HG03280 (cell line): ENCODE results near the gene GPAT3.
"Not testable (repeated sequence)": the region's sequence is repeated elsewhere in the genome, so short reads cannot be mapped to it uniquely, and the experiment has no call there.

Experiments
- ATAC-seq: cut with Tn5 transposase; IDR thresholded peaks from one replicate; pipeline ENCODE4 v1.9.1; 2021; ENCODE audit warnings: mild to moderate bottlenecking, moderate library complexity; ENCODE audit not compliant: unreplicated experiment

GPAT3 gene

DNA sequence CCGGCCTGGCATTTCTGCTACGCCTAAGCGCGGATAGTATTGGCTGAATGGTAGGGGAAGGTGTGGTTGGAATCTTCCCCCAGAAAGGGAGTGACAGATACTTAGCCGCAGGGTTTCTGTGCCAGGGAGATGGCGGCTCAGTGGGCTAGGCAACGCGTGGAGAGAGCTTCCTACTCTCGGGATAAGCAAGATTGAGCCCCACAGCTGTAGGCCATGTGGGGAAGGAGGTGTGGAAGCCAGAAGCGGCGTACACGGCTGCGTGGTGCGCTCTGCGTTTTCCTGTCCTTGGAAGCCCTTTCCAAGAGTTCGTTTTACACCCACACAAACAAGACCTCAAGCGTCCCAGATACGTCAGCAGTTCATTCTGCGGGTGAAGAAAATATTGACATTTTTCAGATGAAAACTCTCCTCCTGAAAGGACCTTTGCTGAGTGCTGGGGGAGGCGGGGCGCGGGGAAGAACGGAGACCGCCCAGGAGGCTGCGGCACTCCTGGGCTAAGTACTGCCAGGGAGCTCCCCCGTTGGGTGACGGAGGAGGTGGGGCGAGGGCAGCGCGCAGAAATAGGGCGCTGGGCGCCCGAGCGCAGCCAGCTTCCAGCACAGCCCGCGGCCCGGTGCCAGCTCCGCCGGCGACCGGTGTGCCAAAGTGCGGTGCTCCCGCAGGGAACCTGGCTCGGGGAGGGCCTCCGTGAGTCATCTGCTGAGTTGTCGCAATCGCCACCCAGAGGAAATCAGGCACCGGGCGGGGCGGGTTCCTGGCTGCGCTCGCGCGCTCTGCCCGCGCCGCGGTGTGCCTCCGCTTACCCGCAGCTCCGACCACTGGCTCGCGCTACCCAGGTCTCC lies at the start of gene GPAT3:
GPAT3 (plus strand) TSS at position 589 of the 842 bp plus-strand sequence. CDS start 515 bp downstream, outside the sequence.
- ATAC-seq, result peak; percentile 61

DNA sequence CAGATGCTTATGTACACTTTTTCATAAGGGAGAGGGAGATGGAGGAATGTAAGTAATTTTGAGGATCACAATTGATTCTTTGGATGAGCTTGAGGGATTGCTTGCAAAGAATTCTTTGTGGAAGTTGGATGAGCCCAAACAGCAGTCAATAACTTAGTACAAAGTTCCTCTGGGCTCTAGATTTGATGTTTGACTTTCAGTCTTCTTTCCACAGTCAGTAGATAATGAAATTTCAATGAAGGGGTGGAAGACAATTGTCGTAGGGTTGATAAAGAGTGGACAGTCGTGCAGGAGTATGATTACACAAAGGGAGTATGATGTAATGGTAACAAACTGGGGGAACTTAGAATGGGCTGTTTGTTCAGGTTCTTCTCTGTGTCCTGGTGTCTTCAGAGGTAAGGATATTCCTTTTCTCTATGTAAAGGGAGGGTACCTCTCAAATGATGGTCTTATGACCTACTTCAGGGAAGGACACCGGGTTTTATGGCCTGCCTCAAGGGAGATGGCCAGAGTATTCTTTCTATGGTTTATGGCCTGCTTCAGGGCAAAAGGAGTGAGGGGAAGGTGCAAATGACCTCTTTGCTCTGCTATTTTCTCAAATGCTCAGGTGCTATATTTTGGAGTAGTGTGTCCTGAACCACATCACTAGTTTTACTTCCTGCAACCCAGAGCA lies 49.3 kb upstream of the GPAT3 start:
- ATAC-seq, result no peak

DNA sequence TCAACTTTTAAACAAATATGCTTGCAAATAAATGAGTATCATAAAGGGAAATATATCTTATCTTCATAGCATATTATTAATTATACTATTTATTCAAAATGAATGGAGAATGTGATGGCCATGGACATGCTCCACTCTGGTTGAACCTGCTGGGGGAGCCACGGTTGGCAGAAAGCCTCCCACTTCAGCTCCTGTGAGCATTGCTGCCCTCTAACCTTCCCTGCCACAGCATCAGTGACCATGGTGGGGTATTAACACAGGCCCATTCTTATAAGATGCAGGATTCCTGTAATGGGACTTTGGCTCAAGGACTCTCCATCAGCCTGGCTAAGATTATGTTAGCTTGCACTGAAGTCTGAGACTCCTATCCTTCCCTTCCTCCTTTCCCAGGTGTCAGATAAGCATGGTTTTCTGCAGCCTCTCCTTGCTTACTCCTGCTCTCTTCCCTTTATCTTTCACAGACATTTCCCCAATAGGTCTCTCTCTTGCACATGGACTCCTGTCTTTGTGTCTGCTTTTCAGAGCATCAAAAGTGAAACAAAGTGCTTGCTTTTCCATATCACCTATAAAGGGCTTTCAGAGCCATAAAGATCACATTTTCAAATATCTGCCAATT lies 46.1 kb upstream of the GPAT3 start:
- no peak for ATAC-seq

DNA sequence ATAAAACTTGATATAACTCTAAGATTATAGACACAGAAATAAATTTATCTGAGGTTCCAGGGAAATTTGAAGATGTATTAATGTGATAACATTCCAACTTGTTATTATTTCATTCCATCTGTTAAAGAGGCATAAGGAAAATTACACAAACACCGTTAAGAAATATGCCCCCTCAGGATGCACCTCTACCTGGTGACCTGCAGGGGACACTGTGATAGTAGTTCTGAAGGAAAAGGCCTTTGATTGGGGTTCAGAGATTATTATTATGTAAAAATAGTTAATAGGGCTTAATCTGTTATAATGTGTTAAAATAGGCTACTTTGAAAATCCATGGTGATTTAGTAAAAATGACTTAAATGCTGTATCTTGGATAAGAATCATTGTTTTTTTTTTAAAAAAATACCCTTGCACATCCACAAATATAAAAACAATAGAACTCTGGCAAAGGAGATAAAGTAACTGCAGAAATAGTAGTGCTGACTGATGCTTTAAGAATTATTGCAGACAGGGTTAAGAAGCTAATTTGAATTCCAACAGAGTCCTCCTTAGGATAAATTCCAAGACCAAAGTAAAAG lies 44.9 kb upstream of the GPAT3 start:
- ATAC-seq, result peak; percentile 79

DNA sequence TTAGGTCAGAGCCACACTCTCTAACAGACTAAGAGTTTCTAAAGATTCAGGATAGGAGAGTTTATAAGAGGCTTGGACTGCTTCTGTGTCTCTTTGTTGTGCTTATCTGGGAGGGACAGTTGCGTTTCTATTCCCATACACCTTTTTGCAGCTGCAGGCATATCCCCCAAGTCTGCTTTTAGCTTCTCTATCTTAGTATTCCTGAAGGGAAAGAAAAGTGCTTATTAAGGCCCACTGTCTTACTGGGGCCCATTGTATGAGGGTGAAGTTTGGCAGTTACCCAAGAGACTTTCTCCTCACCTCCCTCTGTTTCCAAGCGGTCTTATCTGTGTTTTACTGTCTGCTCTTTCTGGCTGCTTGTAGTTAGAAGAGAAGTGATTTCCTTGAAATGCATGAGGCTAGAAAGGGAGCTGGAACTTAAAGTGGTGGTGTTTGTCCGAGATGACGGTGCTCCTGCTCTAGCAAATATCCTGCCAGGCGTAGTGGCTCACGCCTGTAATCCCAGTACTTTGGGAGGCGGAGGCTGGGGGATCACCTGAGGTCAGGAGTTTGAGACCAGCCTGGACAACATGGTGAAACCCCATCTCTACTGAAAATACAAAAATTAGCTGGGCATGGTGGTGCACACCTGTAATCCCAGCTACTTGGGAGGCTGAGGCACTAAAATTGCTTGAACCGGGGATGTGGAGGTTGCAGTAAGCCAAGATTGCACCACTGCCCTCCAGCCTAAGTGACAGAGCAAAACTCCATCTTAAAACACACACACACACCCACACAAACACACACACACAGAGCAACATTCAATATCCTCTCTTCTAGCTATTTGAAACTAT lies 39.6 kb upstream of the GPAT3 start:
- not testable (repeated sequence) for ATAC-seq

DNA sequence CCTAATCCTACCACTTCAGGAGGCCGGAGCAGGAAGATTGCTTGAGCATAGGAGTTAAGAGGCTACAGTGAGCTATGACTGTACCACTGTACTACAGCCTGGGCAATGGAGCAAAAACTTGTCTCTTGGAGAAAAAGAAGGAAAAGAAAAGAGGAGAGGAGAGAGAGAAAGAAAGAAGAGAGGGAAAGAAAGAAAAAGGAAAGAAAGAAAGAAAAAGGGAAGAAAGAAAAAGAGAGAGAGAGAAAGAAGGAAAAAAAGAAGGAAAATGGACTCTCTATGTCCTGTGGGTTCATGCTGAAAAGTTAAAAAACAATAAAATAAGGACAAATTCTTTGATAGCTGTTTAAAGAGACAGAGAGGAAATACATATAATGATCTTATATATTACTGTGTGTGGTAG lies 37.7 kb upstream of the GPAT3 start:
- no peak for ATAC-seq

DNA sequence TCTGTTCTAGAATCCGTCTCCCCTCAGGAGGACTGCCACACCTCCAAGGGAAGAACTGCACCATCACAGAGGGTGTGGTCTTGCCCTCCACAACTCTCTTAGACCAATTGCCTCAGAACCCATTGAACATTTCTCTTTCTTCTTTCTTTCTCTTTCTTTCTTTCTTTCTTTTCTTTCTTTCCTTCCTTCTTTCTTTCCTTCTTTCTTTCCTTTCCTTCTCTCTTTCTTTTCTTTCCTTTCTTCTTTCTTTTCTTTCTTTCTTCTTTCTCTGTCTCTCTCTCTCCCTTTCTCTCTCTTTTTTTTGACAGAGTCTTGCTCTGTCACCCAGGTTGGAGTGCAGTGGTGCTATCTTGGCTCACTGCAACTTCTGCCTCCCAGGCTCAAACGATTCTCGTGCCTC lies 34.2 kb upstream of the GPAT3 start:
- ATAC-seq, result not testable (repeated sequence)

DNA sequence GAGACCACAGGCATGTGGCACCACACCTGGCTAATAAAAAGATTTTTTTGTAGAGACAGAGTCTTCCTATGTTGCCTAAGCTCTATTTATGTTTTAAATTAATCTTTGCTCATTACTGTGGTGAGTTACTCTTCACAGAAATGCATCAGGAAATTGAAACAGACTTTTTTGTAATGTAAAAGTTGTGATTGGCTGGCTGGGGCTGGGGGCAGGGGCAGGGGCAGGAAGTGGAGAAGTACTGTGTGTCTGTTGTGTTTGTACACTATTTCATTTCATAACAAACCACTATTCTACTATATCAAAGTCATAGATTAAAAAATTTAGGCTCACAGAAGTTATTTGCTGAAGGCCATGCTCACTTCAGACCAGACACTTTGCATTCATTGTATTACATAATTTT lies 31.9 kb upstream of the GPAT3 start:
- ATAC-seq, result no peak

DNA sequence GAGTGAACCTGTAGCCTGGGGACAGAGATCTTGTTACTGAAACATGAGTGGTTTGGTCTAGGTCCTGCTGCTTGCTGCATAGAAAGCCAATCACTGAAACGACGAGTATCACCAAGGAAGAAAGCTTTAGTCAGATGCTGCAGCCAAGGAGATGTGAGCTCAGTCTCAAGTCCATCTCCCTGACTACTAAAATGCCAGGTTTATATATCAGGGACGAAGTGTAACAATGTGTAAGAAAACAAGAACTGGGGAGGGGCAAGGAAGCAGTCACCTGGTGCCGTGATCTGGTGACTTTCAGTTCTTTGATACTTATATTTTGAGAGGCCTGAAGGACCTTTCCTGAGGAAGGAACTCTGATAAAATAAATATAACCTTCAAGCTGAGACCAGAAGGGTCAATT lies 31.4 kb upstream of the GPAT3 start:
- ATAC-seq, result no peak

DNA sequence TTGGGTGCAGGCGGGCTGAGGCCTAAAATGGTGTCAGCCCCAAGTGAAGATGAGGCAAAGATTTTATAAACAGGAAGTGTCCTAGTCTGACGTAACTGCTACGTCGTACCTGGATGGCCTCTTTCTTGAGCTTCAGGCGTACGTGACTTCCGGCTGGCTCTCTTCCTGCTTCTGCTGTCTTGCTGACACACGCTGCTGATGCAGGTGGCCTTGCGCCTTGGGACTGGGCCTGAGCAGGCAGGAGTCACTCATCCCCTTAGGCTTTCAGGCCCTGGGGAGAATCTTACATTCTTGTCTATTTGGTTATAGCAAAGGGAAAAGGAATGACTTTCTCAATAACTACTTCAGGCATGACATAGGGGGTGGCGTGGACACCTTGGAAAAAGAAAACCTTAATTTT lies 30.9 kb upstream of the GPAT3 start:
- ATAC-seq, result no peak

DNA sequence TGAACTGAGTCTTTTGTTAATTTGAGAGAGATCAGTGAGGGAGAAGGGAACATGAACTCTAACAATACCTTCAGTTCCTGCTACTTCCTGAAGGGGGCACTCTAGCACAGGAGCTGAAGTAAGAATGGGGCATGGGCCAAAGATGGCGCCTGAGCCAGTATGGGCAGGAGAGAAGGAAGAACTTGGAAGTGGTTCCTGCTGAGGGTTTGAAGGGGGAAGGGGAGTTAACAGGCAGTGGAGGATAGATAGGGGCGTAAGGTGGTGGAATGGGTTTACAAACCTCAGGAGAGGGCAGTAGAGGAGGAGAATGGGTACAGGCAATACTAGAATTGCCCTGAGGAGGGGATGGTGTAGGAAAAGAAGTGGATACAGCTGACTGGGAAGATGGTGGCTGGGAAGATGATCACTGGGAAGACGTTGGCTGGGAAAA lies 26.7 kb upstream of the GPAT3 start:
- not testable (repeated sequence) for ATAC-seq

DNA sequence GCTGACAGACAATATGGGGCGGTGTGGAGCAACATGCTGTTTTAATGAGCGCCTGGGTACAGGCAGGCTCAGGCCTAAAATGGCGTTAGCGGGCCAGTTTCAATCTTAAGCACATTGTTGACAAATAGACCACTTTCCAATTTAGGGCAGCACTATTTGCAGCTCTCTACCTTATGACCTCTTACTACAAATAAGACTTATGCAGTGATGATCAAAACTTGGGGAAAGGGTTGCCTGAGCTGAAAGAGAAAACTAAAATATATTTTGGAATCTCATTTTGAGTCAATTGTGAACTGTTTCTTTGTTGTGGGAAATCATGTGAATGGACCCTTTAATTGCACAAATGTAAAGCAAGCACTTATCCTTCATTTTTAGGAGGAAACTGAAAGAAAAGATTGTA lies 25.5 kb upstream of the GPAT3 start:
- ATAC-seq, result no peak

DNA sequence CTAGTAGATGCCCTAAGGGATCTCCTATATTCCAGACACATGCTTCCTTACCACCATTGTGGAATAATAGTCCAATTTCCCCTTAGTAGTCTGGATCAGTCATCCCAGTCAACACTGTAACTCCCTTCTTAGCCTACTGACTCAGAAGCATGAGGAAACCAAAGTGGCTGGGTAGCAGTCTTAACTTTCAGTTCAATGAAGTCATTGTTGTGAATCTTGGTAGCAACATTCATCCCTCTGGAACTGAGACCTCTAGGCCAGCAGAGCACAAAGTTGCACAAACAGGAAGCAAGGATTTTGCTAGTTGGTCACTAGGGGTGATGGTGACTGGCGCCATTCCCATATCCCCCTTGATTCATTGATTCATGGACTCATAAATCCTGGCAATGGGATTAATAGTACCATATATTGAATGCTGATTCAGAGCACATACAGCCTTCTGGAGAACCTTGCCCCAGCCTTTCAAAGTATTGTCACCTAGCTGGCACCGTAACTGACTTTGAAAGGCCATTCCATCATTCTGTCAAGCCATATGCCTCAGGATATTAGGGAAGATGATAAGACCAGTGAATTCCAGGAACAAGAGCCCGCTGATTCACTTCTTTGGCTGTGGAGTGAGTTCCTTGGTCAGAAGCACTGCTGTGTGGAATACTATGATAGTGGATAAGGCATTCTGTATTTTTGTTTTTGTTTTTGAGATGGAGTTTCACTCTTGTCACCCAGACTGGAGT lies 19.7 kb upstream of the GPAT3 start:
- ATAC-seq, result no peak

DNA sequence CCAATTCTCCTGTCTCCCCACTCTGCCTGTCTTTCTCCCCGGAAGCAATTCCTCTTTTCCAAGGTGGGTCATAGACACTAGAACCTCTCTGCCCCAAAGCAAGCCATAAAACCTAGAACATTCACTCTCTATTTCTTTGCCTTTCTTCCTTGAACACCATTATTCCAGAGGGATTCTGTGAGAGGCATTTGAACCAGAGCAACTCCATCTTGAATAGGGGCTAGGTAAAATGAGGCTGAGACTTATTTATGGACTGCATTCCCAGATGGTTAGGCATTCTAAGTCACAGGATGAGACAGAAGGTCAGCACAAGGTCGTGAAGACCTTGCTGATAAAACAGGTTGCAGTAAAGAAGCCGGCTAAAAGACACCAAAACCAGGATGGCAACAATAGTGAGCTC lies 13.7 kb upstream of the GPAT3 start:
- no peak for ATAC-seq

DNA sequence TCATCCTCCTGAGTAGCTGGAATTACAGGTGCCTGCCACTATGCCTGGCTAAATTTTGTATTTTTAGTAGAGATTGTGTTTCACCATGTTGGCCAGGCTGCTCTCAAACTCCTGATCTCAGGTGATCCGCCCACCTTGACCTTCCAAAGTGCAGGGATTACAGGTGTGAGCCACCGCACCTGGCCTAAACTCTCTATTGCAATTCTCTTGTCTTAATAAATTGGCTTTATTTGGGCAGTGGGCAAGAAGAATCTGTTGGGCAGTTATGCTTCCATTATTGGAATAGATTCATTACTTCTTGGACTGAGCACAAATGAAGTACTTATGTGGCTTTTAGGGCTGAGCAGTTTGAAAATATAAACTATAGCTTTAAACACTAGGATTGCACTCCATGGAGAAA lies 8.2 kb upstream of the GPAT3 start:
- no peak for ATAC-seq

DNA sequence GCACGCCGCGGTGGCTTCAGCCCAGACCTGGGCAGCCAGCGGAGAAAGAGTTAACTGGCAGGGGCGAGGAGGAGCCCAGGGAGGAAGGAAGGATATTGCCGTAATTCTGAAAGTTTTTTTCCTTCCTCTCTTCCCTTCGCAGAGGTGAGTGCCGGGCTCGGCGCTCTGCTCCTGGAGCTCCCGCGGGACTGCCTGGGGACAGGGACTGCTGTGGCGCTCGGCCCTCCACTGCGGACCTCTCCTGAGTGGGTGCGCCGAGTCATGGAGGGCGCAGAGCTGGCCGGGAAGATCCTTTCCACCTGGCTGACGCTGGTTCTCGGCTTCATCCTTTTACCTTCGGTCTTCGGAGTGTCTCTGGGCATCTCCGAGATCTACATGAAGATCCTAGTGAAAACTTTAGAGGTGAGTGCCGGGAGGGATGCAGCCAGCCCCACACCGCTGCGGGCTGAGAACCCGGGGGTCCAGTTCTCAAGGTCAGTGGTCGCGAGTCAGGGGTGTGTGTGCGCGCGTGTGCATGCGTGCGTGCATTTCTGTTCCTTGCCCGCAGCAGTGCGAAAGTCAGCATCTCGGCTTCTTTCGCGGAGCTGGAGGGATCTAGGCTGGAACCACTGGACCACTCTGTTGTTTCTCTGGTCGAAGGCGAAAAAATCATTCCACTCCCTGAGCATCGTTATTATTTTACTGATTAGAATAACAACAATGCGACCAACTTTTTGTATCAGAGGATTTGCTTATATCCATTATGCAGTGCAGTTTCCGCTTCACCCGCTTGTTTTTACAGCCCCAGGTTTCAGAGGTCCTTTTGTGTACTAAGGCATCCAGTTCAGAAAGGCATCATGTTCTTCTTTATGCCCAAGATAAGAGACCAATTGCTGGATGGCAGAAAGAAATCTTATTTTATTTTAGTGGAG lies 709 bp downstream of the GPAT3 start:
- ATAC-seq, result no peak

DNA sequence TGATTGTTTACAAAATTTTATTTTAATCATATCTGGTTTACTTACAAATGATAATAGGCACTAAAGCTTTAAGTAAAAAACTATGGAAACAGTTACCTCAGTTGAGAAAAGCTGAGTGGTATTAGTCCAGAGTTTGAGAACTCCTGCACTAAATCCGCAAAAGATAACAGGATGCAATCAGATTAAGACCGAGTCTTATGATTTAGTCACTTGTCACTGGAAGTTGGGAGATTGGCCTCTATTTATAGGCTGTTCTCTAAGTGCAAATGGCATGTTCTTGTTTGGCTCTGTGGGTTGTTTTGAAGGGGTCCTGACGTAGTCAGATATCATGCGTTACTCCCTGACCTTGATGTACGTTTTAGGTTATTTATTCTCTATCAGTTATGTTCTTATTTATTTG lies 6.3 kb downstream of the GPAT3 start:
- no peak for ATAC-seq

DNA sequence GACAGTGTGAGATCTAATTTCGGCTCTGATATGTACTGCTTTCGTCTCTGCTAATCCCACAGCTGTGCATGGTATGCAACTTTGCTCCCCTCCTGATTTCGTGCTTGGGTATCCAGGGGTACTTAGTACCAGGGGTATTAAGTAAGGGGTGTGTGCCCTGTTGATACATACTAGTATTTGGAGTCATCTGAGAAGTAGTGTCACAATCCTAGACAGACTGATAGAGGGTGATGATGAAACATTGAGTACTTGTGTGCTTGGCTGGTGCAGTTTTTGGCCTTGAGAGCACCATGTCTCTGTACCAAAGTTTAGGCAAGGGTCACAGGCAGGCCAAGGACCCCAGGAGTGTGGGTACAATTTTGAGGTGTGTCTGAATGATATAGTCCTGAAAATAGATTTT lies 10.9 kb downstream of the GPAT3 start:
- ATAC-seq, result no peak
